HepG2 (cell line): Measurements from ENCODE around the gene PPHLN1. TPM values are rescaled to one million over a fixed set of nuclear protein-coding genes. Genes with fewer than 3 reads are reported as not detected.

Experiments used
- ATAC-seq: fragments of 200-7000 bp; cut with Tn5 transposase; 3 replicates; pipeline ENCODE4 v1.9.1; 2020; ENCODE audit warnings: mild to moderate bottlenecking, moderate library complexity
- BruUV-seq: library from RNA; stranded (reverse); fragments of 400-500 nt; replicated peaks from 2 replicates; lab custom pipeline; 2021; lab: Mats Ljungman, UMichigan
- CTCF ChIA-PET: fragments of 300-600 bp; formaldehyde crosslinking; extraction: SDS; loops from one replicate; lab custom pipeline; 2021; ENCODE audit warnings: low total read pairs, inconsistent platforms, low intra/inter-chr PET ratio; lab: Yijun Ruan, JAX
- POLR2A ChIA-PET: fragments of 350-600 bp; sonication (Branson Sonifier 250); formaldehyde crosslinking; loops from one replicate; lab custom pipeline; 2020; ENCODE audit warnings: antibody characterized with exemption, inconsistent platforms; lab: Yijun Ruan, JAX
- DNase-seq: peaks from one replicate; pipeline ENCODE4 v3.0.0-alpha.2; 2015; ENCODE audit warnings: low spot score
- FAIRE-seq: peaks from 3 replicates; lab custom pipeline; 2011; peaks lifted over from hg19 to GRCh38; lab: Jason Lieb, UNC
- H2AFZ ChIP-seq: one replicate; pipeline ENCODE4 v1.6.1; 2011; ENCODE audit warnings: low read length, inconsistent platforms
- H3K27ac ChIP-seq: fragments of 300-600 bp; 3 replicates; pipeline ENCODE4 v1.8.0; 2011; ENCODE audit warnings: mixed run types, mild to moderate bottlenecking, mixed read lengths, low read length, inconsistent platforms; ENCODE audit not compliant: insufficient read depth; ENCODE audit errors: extremely low read length
- H3K27me3 ChIP-seq, 2 experiments: fragments of 200-600 bp in 1 of 2; 2 replicates in 1 of 2; 3 replicates in 1 of 2; pipeline versions ENCODE4 v1.6.0 to v1.8.0; 2011; ENCODE audit warnings: low read length in 2 of 2, mild to moderate bottlenecking in 2 of 2, moderate library complexity in 2 of 2, inconsistent platforms in 1 of 2; ENCODE audit not compliant: insufficient read depth in 2 of 2, control insufficient read depth in 1 of 2
- H3K36me3 ChIP-seq, 2 experiments: fragments of 200-600 bp in 1 of 2; replicated peaks in 1 of 2; 2 replicates in 1 of 2; 3 replicates in 1 of 2; pipeline versions ENCODE4 v1.5.1 to v1.8.0; 2011; ENCODE audit warnings: low read length in 2 of 2, inconsistent platforms in 1 of 2; ENCODE audit not compliant: insufficient read depth in 2 of 2, control insufficient read depth in 1 of 2
- H3K4me1 ChIP-seq: 2 replicates; pipeline ENCODE4 v1.5.1; 2012; ENCODE audit warnings: low read length, inconsistent platforms; ENCODE audit not compliant: insufficient read depth
- H3K4me2 ChIP-seq: 2 replicates; pipeline ENCODE4 v1.6.0; 2011; ENCODE audit warnings: low read depth, low read length, inconsistent platforms
- H3K4me3 ChIP-seq, 3 experiments: fragments of 200-600 bp in 1 of 3; sonication (generic), shearing (Covaris generic) in 1 of 3; replicated peaks in 1 of 3; 2 replicates each; pipeline ENCODE4 v1.5.1; 2011 to 2016; ENCODE audit warnings: low read length in 3 of 3, inconsistent platforms in 2 of 3, low read depth in 2 of 3, mild to moderate bottlenecking in 2 of 3, control low read depth in 1 of 3, mixed read lengths in 1 of 3; ENCODE audit not compliant: insufficient read depth in 1 of 3
- H3K79me2 ChIP-seq: one replicate; pipeline ENCODE4 v1.6.1; 2011; ENCODE audit warnings: low read length, inconsistent platforms; ENCODE audit not compliant: insufficient read depth
- H3K9ac ChIP-seq: 2 replicates; pipeline ENCODE4 v1.6.0; 2011; ENCODE audit warnings: mild to moderate bottlenecking, low read depth, low read length, inconsistent platforms; ENCODE audit not compliant: insufficient read depth
- H3K9me3 ChIP-seq: 2 replicates; pipeline ENCODE4 v1.5.1; 2012; ENCODE audit warnings: mild to moderate bottlenecking, low read length
- H4K20me1 ChIP-seq: 2 replicates; pipeline ENCODE4 v1.6.0; 2011; ENCODE audit warnings: inconsistent platforms, mild to moderate bottlenecking, low read length, moderate library complexity; ENCODE audit not compliant: insufficient read depth
- CBX2 ChIP-seq, 2 experiments: fragments of 200-600 bp in 1 of 2; sonication (generic); formaldehyde crosslinking in 1 of 2; IDR thresholded peaks; 2 replicates each; pipeline versions ENCODE4 v1.7.0 to v1.8.1; 2018 to 2022; ENCODE audit warnings: low read depth in 2 of 2, low read length in 1 of 2, mild to moderate bottlenecking in 1 of 2, missing genetic modification reagents in 1 of 2
- CENPX ChIP-seq: sonication (generic); formaldehyde crosslinking; IDR thresholded peaks from 2 replicates; pipeline ENCODE4 v1.9.0; 2021; ENCODE audit warnings: mild to moderate bottlenecking, missing genetic modification reagents, moderate library complexity
- GZF1 ChIP-seq: sonication (generic); formaldehyde crosslinking; IDR thresholded peaks from 2 replicates; pipeline ENCODE4 v1.5.1; 2020; ENCODE audit warnings: mild to moderate bottlenecking, missing genetic modification reagents
- XBP1 ChIP-seq: sonication (generic); formaldehyde crosslinking; IDR thresholded peaks from 2 replicates; pipeline ENCODE4 v1.5.0; 2020; ENCODE audit warnings: missing genetic modification reagents
- ZNF24 ChIP-seq: fragments of 450-650 bp; IDR thresholded peaks from 2 replicates; pipeline ENCODE4 v1.6.1; 2017; ENCODE audit warnings: antibody characterized with exemption, mild to moderate bottlenecking
- ZNF292 ChIP-seq: sonication (generic); formaldehyde crosslinking; IDR thresholded peaks from 2 replicates; pipeline ENCODE4 v1.8.1; 2022; ENCODE audit warnings: mild to moderate bottlenecking, low read depth, missing genetic modification reagents, borderline replicate concordance
- ZNF572 ChIP-seq: sonication (generic); formaldehyde crosslinking; IDR thresholded peaks from 2 replicates; pipeline ENCODE4 v1.5.1; 2020; ENCODE audit warnings: mild to moderate bottlenecking, missing genetic modification reagents
- ZNF616 ChIP-seq: sonication (generic); formaldehyde crosslinking; IDR thresholded peaks from 2 replicates; pipeline ENCODE4 v1.5.0; 2020; ENCODE audit warnings: low read depth, mild to moderate bottlenecking, missing genetic modification reagents
- ZSCAN31 ChIP-seq: sonication (generic); formaldehyde crosslinking; IDR thresholded peaks from 2 replicates; pipeline ENCODE4 v1.5.0; 2020; ENCODE audit warnings: low read depth, mild to moderate bottlenecking, missing genetic modification reagents
- WGBS: methylation state at CpG from one replicate; pipeline ENCODE4 v1.1.6; 2017; ENCODE audit warnings: low lambda C conversion rate; 5-methylcytosine and 5-hydroxymethylcytosine counted together
- in situ Hi-C: cut with HindIII; loops from 2 replicates; pipeline ENCODE4 v1.10.0; 2017; ENCODE audit warnings: low pct_unique_long_range_greater_than_20kb; ENCODE audit not compliant: extremely low pct_ligation_motif_present
- intact Hi-C: fragments of 100-400 bp; cut with micrococcal nuclease; formaldehyde crosslinking; loops from one replicate; pipeline ENCODE4 v1.10.0; 2022; ENCODE audit not compliant: unreplicated experiment
- polyA plus RNA-seq, 8 experiments: library from polyadenylated mRNA; depleted of rRNA in 3 of 8; stranded (reverse) in 7 of 8; unstranded in 1 of 8; fragments of >200 nt; fragmentation: Illumina TruSeq in 4 of 8; extraction: Trizol in 4 of 8; gene quantifications; 2 replicates each; pipeline versions ENCODE4 v1.2.1 to v1.2.3, GENCODE V29; 2011 to 2016; ENCODE audit warnings: low read depth in 4 of 8, missing spikeins in 1 of 8, mixed read lengths in 1 of 8; ENCODE audit not compliant: insufficient read depth in 1 of 8
- total RNA-seq, 5 experiments: library from RNA; depleted of rRNA; stranded (reverse); fragments of >200 nt; fragmentation: Illumina TruSeq; extraction: Trizol; gene quantifications; 2 replicates each; pipeline ENCODE4 v1.2.3, GENCODE V29; 2016; ENCODE audit warnings: low read depth in 1 of 5
- TF ChIP-seq, protein P1 (sequence below): sonication (generic); formaldehyde crosslinking; IDR thresholded peaks from 2 replicates; pipeline ENCODE4 v1.8.0; 2022; ENCODE audit warnings: mild to moderate bottlenecking, missing genetic modification reagents, borderline replicate concordance
- TF ChIP-seq, protein P2 (sequence below): sonication (generic); formaldehyde crosslinking; IDR thresholded peaks from 2 replicates; pipeline ENCODE4 v1.4.0; 2020; ENCODE audit warnings: mild to moderate bottlenecking, missing genetic modification reagents
- TF ChIP-seq, protein P3 (sequence below): sonication (generic); formaldehyde crosslinking; IDR thresholded peaks from 2 replicates; pipeline ENCODE4 v1.8.0; 2022; ENCODE audit warnings: mild to moderate bottlenecking, missing genetic modification reagents; ENCODE audit not compliant: insufficient replicate concordance
- TF ChIP-seq, protein P4 (sequence below): sonication (generic); formaldehyde crosslinking; IDR thresholded peaks from 2 replicates; pipeline ENCODE4 v1.5.1; 2020; ENCODE audit warnings: missing genetic modification reagents, mild to moderate bottlenecking, borderline replicate concordance

The PPHLN1 gene
- total and polyA plus RNA-seq, 2 of the 13 experiments (the other 11 are each of a cell fraction or from before 2014, with no cell fraction given) = 43.4 to 66.0 TPM

DNA sequence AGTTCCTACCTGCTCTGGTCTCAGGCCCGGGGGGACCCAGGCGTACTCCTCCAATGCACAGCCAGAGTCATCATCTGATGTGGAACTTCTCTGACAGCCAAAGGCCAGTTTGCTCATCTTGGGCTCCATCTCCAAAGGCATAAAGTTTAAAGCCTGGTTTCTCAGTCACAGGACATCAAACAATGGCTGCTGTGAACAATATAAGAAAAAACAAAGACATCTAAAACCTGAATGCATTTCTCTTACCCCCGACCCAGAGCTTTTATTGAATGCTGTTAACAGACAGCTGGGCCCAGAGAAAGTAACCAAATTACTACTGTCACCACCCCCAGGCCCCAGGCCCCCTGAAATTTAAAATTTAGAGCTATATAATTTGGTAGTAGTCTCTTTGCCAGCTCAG lies 146.4 kb downstream of the PPHLN1 start (continued):
- TF ChIP-seq, protein P1, sequence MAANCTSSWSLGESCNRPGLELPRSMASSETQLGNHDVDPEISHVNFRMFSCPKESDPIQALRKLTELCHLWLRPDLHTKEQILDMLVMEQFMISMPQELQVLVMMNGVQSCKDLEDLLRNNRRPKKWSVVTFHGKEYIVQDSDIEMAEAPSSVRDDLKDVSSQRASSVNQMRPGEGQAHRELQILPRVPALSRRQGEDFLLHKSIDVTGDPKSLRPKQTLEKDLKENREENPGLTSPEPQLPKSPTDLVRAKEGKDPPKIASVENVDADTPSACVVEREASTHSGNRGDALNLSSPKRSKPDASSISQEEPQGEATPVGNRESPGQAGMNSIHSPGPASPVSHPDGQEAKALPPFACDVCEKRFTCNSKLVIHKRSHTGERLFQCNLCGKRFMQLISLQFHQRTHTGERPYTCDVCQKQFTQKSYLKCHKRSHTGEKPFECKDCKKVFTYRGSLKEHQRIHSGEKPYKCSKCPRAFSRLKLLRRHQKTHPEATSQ (CRISPR knock-in tag) = no peak

DNA sequence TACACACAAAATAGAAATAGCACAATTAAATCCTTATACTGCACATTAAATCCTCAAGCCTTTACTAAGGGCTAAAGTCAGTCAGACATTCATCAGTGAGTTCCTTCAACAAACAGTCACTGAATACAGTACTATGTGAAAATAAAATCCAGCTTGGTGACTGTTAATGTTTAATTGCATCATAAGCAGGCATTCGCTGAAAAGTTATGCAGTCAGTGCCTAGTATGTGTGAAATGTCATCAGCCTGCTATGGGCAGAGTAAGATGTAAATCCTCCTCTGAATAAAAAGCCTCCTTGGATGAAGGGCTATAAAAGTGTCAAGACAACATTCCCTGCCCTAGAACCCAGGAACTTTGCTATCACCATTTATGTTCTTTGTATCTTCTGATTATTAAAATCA lies 147.2 kb downstream of the PPHLN1 start:
- Histone ChIP-seq H3K27me3 (peaks cover 0 to 6% of the 10 kb centered on the region in 2 experiments; a peak in 2 of 5 replicates), H3K4me1 (no peaks in the 10 kb centered on the region), H2AFZ (no peak overlapping the region), H3K4me3 (no peak overlapping the region), H3K36me3 (no peaks in the 10 kb centered on the region), H3K79me2 (no peaks in the 10 kb centered on the region), H3K4me2 (no peak overlapping the region), H3K9me3 (no peaks in the 10 kb centered on the region), H3K27ac (no peak overlapping the region), H4K20me1 (no peaks in the 10 kb centered on the region), H3K9ac (no peak overlapping the region)
- in situ Hi-C loops (no loop called here), intact Hi-C loops (no loop called here)
- ChIA-PET POLR2A (no interaction called here), CTCF (no interaction called here)
- ATAC-seq = no peak
- BruUV-seq = no TSS peak
- FAIRE-seq = no peak
- WGBS = 0% methylated on average over 1 of the region's 1 CpG
- no peak for DNase-seq
- TF ChIP-seq XBP1 (CRISPR knock-in tag) = no peak
- no peak for TF ChIP-seq GZF1 (CRISPR knock-in tag)
- no peak for TF ChIP-seq ZNF572 (CRISPR knock-in tag)
- TF ChIP-seq ZSCAN31 (CRISPR knock-in tag) = no peak
- TF ChIP-seq, protein P2, sequence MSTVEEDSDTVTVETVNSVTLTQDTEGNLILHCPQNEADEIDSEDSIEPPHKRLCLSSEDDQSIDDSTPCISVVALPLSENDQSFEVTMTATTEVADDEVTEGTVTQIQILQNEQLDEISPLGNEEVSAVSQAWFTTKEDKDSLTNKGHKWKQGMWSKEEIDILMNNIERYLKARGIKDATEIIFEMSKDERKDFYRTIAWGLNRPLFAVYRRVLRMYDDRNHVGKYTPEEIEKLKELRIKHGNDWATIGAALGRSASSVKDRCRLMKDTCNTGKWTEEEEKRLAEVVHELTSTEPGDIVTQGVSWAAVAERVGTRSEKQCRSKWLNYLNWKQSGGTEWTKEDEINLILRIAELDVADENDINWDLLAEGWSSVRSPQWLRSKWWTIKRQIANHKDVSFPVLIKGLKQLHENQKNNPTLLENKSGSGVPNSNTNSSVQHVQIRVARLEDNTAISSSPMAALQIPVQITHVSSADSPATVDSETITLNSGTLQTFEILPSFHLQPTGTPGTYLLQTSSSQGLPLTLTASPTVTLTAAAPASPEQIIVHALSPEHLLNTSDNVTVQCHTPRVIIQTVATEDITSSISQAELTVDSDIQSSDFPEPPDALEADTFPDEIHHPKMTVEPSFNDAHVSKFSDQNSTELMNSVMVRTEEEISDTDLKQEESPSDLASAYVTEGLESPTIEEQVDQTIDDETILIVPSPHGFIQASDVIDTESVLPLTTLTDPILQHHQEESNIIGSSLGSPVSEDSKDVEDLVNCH (CRISPR knock-in tag) = no peak
- TF ChIP-seq CENPX (CRISPR knock-in tag) = no peak
- no peak for TF ChIP-seq CBX2 (IDR thresholded peaks at IDR 0.05; ENCODE audit: low read depth, low read length)
- TF ChIP-seq CBX2 (CRISPR knock-in tag; IDR thresholded peaks at IDR 0.05; ENCODE audit: low read depth) = no peak
- TF ChIP-seq ZNF24 = no peak
- TF ChIP-seq, protein P3, sequence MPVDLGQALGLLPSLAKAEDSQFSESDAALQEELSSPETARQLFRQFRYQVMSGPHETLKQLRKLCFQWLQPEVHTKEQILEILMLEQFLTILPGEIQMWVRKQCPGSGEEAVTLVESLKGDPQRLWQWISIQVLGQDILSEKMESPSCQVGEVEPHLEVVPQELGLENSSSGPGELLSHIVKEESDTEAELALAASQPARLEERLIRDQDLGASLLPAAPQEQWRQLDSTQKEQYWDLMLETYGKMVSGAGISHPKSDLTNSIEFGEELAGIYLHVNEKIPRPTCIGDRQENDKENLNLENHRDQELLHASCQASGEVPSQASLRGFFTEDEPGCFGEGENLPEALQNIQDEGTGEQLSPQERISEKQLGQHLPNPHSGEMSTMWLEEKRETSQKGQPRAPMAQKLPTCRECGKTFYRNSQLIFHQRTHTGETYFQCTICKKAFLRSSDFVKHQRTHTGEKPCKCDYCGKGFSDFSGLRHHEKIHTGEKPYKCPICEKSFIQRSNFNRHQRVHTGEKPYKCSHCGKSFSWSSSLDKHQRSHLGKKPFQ = no peak
- TF ChIP-seq, protein P4, sequence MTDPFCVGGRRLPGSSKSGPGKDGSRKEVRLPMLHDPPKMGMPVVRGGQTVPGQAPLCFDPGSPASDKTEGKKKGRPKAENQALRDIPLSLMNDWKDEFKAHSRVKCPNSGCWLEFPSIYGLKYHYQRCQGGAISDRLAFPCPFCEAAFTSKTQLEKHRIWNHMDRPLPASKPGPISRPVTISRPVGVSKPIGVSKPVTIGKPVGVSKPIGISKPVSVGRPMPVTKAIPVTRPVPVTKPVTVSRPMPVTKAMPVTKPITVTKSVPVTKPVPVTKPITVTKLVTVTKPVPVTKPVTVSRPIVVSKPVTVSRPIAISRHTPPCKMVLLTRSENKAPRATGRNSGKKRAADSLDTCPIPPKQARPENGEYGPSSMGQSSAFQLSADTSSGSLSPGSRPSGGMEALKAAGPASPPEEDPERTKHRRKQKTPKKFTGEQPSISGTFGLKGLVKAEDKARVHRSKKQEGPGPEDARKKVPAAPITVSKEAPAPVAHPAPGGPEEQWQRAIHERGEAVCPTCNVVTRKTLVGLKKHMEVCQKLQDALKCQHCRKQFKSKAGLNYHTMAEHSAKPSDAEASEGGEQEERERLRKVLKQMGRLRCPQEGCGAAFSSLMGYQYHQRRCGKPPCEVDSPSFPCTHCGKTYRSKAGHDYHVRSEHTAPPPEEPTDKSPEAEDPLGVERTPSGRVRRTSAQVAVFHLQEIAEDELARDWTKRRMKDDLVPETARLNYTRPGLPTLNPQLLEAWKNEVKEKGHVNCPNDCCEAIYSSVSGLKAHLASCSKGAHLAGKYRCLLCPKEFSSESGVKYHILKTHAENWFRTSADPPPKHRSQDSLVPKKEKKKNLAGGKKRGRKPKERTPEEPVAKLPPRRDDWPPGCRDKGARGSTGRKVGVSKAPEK (CRISPR knock-in tag) = no peak
- no peak for TF ChIP-seq ZNF292 (CRISPR knock-in tag)
- TF ChIP-seq ZNF616 (CRISPR knock-in tag) = no peak
